Measurements from ENCODE around the gene TPM1. TPM values are rescaled to one million over a fixed set of nuclear protein-coding genes. Genes with fewer than 3 reads are reported as not detected.

TPM1 gene
- total and polyA plus RNA-seq, 4 donors, result 64.7 to 101 (median 71.5) TPM

GRCh38 chr15:63014578-63014977 is 28.0 kb upstream of the TPM1 start:
- Histone ChIP-seq H3K36me3 (ENCODE audit: control insufficient read depth in 4 of 4, insufficient read depth in 3 of 4, low read depth in 1 of 4, low read length in 3 of 4) (no peaks in the 10 kb centered on the region), H3K27ac (ENCODE audit: low read depth in 1 of 2, low read length in 2 of 2) (no peak overlapping the region), H3K27me3 (ENCODE audit: control insufficient read depth in 4 of 4, insufficient read depth in 4 of 4, low read length in 3 of 4) (no peaks in the 10 kb centered on the region), H3K4me3 (ENCODE audit: low read depth in 1 of 3, low read length in 3 of 3) (no peak overlapping the region), H3K9me3 (ENCODE audit: control insufficient read depth in 4 of 4, low read length in 3 of 4) (no peaks in the 10 kb centered on the region), H3K9ac (ENCODE audit: low read depth in 1 of 2, low read length in 2 of 2) (no peak overlapping the region), H3K4me1 (ENCODE audit: control insufficient read depth in 4 of 4, insufficient read depth in 4 of 4, low read length in 3 of 4) (peaks cover 4 to 33% (median 27%) of the 10 kb centered on the region in 4 donors)
- TF ChIP-seq NR2F2 (IDR thresholded peaks at IDR 0.05) (no peak), YY1 (IDR thresholded peaks at IDR 0.05) (no peak), EGR1 (IDR thresholded peaks at IDR 0.05; ENCODE audit: low read depth in 2 of 2) (no peak), JUND (IDR thresholded peaks at IDR 0.05) (no peak), RAD21 (IDR thresholded peaks at IDR 0.05) (no peak), FOXA1 (IDR thresholded peaks at IDR 0.05) (no peak), SP1 (IDR thresholded peaks at IDR 0.05) (no peak), TAF1 (conservative IDR thresholded peaks at IDR 0.05) (no peak), REST (IDR thresholded peaks at IDR 0.05) (no peak), MAX (IDR thresholded peaks at IDR 0.05) (no peak)
- TF ChIP-seq, protein P1, sequence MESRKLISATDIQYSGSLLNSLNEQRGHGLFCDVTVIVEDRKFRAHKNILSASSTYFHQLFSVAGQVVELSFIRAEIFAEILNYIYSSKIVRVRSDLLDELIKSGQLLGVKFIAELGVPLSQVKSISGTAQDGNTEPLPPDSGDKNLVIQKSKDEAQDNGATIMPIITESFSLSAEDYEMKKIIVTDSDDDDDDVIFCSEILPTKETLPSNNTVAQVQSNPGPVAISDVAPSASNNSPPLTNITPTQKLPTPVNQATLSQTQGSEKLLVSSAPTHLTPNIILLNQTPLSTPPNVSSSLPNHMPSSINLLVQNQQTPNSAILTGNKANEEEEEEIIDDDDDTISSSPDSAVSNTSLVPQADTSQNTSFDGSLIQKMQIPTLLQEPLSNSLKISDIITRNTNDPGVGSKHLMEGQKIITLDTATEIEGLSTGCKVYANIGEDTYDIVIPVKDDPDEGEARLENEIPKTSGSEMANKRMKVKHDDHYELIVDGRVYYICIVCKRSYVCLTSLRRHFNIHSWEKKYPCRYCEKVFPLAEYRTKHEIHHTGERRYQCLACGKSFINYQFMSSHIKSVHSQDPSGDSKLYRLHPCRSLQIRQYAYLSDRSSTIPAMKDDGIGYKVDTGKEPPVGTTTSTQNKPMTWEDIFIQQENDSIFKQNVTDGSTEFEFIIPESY (IDR thresholded peaks at IDR 0.05), result no peak
- TF ChIP-seq, protein P2, sequence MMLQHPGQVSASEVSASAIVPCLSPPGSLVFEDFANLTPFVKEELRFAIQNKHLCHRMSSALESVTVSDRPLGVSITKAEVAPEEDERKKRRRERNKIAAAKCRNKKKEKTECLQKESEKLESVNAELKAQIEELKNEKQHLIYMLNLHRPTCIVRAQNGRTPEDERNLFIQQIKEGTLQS (IDR thresholded peaks at IDR 0.05), result no peak
- 91% methylated on average over 4 of the region's 4 CpGs for WGBS
- no peak for DNase-seq (ENCODE audit: low spot score)

GRCh38 chr15:63015618-63016017 is 26.9 kb upstream of the TPM1 start:
- H3K4me3 ChIP-seq (ENCODE audit: low read depth in 1 of 3, low read length in 3 of 3), result no peak overlapping the region
- no peaks in the 10 kb centered on the region for H3K27me3 ChIP-seq (ENCODE audit: control insufficient read depth in 4 of 4, insufficient read depth in 4 of 4, low read length in 3 of 4)
- H3K9me3 ChIP-seq (ENCODE audit: control insufficient read depth in 4 of 4, low read length in 3 of 4), result no peaks in the 10 kb centered on the region
- DNase-seq (ENCODE audit: low spot score), result no peak
- H3K9ac ChIP-seq (ENCODE audit: low read depth in 1 of 2, low read length in 2 of 2), result no peak overlapping the region
- H3K27ac ChIP-seq (ENCODE audit: low read depth in 1 of 2, low read length in 2 of 2), result peak overlapping the region; percentile 53 to 80
- 18% methylated on average over 1 of the region's 1 CpG for WGBS
- peaks cover 4 to 27% (median 23%) of the 10 kb centered on the region in 4 donors for H3K4me1 ChIP-seq (ENCODE audit: control insufficient read depth in 4 of 4, insufficient read depth in 4 of 4, low read length in 3 of 4)
- H3K36me3 ChIP-seq (ENCODE audit: control insufficient read depth in 4 of 4, insufficient read depth in 3 of 4, low read depth in 1 of 4, low read length in 3 of 4), result no peaks in the 10 kb centered on the region
- TF ChIP-seq HNF4G (IDR thresholded peaks at IDR 0.05) (peak; percentile 56), GABPA (IDR thresholded peaks at IDR 0.05 in 1 of 2, conservative IDR thresholded peaks at IDR 0.05 in 1 of 2) (no peak), NR2F2 (IDR thresholded peaks at IDR 0.05) (peak; percentile 88), CTCF (IDR thresholded peaks at IDR 0.05; ENCODE audit: low read depth, low read length, missing input control) (no peak), YY1 (IDR thresholded peaks at IDR 0.05) (peak; percentile 33), RXRA (IDR thresholded peaks at IDR 0.05) (peak; percentile 75 to 78), REST (IDR thresholded peaks at IDR 0.05) (no peak), SP1 (IDR thresholded peaks at IDR 0.05) (peak; percentile 63), FOXA2 (IDR thresholded peaks at IDR 0.05) (peak; percentile 10), JUND (IDR thresholded peaks at IDR 0.05) (peak; percentile 46 to 83), FOXA1 (IDR thresholded peaks at IDR 0.05) (no peak), HNF4A (conservative IDR thresholded peaks at IDR 0.05) (peak; percentile 94)
- TF ChIP-seq, protein P2 (IDR thresholded peaks at IDR 0.05), result peak; percentile 54
- TF ChIP-seq, protein P1 (IDR thresholded peaks at IDR 0.05), result no peak

All from liver (tissue), 9 donors.